Suprapubic skin (tissue), 3 donors: Measurements from ENCODE around the gene IP6K1.
A peak's percentile ranks its signal among the peaks of the same experiment; 100 is the strongest.

Experiments used
- CTCF ChIP-seq, 2 donors: fragments of 200-600 bp in 1 of 2; fragments of 450-650 bp in 1 of 2; sonication (generic) in 1 of 2; IDR thresholded peaks; one replicate each; pipeline ENCODE4 v1.5.1; 2016 to 2019; ENCODE audit warnings: antibody characterized with exemption in 2 of 2, mild to moderate bottlenecking in 1 of 2, moderate library complexity in 1 of 2
- POLR2AphosphoS5 ChIP-seq, 3 donors: sonication (generic); formaldehyde crosslinking; IDR thresholded peaks; one replicate each; pipeline ENCODE4 v1.6.1; 2017; ENCODE audit warnings: antibody characterized with exemption in 3 of 3

GRCh38 chr3:49689046-49689907 is 97.1 kb downstream of the IP6K1 start, which contains the start of the genes MST1 and RNF123:
- TF ChIP-seq CTCF (IDR thresholded peaks at IDR 0.05): peak in 1 of 2 donors; percentile 29
- peak in 1 of 3 donors; percentile 77 for TF ChIP-seq POLR2AphosphoS5 (IDR thresholded peaks at IDR 0.05)
